Dermis blood vessel endothelial cell (primary cell): ENCODE measurements around the gene CASK. TPM values are rescaled to one million over a fixed set of nuclear protein-coding genes. Genes with fewer than 3 reads are reported as not detected.
"Not testable (repeated sequence)": the region's sequence is repeated elsewhere in the genome, so short reads cannot be mapped to it uniquely, and the experiment has no call there.

Experiments used
- DNase-seq: peaks from one replicate; pipeline ENCODE4 v3.0.0; 2010
- total RNA-seq: library from RNA; depleted of rRNA; stranded (reverse); fragments of >200 nt; gene quantifications from 2 replicates; pipeline ENCODE4 v1.2.3, GENCODE V29; 2014

The CASK gene
- total RNA-seq, 1 donor from 2014 or later: 51.1 TPM

DNA sequence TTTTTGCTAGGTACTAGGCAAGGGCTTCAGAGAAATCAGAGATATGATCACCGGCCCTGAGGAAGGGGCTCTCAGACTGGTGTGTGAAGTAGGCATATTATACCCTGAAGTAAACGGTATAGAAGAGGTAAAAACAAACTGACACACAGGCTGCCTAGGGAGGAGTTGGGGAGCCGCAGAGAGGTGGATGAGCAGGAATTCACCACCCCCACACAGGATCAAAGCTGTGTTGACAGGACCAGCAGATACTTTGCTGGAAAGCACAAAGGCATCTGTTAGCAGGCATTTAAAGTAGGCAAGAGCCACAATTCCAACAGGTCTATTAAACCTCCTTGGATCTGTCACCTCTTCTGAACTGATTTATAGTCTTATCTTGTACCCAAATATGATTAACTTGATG is 306.4 kb downstream of the CASK start:
- DNase-seq: no peak

DNA sequence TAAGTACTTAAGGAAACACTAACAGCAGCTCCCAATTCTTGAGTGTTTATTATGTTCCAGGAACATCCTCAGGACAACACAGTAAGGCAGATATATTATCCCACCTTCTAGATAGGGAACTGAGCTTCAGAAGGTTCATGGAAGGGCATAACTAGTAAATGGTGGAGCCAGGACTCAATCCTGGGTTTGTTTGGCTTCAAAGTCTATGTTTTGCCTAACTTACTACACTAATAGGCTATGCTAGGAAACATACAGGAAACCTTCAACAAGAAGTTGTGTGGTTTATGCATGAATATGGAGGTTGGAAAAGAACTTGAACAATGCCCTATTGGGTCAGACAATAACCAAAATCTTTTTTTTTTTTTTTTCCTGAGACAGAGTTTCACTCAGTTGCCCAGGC is 307.1 kb downstream of the CASK start:
- DNase-seq: no peak

DNA sequence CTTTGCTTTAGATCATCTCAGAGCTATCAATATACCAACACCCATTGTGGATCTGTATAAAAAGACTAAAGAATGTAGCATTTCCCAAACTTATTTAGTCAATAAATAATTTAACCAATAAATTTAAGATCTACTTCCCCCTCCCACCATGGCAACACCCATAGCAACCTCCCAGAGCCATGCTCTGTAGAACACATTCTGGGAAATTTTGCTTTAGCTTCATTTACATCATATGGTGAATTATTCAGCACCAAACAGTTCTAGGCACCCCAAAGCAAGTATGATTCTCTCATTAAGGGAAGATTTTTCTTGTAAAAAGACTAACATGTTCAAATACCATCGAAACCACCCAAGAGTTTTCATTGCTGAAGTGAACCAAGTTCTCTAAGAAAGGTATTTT is 315.1 kb downstream of the CASK start:
- DNase-seq: no peak

- no peak for DNase-seq
Observed at GRCh38 chrX:41607264-41607832, 316.0 kb downstream of the CASK start.

- DNase-seq: not testable (repeated sequence)
Observed at GRCh38 chrX:41606057-41606456, 317.3 kb downstream of the CASK start.

GRCh38 chrX:41604766-41605543 is 318.4 kb downstream of the CASK start:
- no peak for DNase-seq

DNA sequence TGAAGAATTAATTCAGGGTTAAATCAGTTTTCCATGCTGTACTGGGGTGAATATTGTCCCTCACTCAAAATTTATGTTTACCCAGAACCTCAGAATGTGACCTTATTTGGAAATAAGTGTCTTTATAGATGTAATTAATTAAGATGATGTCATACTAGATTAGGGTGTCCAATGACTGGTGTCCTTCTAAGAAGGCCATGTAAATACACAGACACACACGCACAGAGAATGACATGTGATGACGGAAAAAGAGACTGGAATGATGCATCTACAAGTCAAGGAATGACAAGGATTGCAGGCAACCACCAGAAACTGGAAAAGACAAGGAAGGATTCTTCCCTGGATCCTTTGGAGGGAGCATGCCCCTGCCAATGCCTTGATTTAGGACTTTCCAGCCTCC is 319.2 kb downstream of the CASK start:
- no peak for DNase-seq

DNA sequence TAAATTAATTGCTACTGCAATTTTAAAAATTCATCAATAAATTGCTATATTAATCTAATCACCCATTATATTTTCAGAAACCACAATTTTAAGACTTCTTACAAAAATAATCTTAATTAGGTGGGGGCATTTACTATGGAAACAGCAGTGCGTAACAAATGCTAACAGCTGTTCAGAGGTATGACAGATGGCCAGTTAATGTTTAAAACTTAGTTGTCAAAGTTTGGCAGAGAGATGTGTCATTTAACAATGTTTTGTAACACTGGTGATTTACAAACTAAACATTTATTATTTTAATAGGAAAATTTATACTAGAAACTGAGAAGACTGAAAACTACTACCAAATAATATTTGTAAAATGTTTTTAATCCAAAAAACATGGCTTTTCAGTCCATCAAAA is 319.8 kb downstream of the CASK start:
- no peak for DNase-seq

DNA sequence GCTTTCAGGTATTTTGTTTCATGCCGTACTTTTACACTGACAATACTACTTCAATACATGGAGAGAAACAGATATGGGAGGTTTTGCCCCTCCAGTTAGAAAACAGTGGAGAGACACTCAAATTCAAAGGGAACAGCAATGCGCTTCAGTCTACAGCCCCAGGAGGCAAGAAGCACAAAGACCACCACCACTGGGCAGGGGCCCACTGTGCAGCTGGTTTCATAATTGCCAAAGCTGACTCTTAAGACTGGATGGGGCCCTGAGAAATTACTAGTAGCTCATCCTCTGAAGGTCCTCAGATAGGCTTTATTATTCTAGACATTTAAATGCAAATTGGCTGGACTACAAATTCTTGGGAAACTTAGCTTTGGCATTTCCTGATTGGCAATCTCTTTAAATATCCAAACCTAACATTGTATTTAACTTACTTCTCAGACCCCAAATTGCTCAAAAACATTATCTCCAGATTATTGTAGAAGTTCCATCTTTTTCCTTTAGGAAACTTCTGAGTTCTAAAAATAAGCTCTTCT is 320.5 kb downstream of the CASK start:
- peak; percentile 14 for DNase-seq

GRCh38 chrX:41600291-41600690 is 323.1 kb downstream of the CASK start:
- DNase-seq: peak; percentile 1

GRCh38 chrX:41599507-41599906 is 323.8 kb downstream of the CASK start:
- DNase-seq: no peak

DNA sequence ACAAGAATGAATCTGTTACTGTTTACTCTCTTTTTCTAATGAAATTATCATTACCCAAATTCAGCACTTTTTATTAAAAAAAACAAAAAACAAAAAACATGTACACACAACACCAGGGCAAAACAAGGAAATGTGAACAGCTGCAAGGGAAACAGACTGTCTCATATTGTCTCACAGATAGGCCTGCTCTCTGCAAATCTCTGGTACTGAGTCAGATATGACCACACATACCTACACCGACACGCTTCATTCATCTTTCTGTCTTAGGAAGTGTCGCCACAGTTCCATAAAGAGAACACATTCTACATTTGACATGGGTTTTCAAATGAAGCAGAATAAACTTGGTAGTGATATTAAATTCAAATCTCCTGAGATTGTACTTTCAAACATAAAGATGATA is 326.8 kb downstream of the CASK start:
- peak; percentile 0 for DNase-seq

GRCh38 chrX:41594634-41595033 is 328.7 kb downstream of the CASK start:
- no peak for DNase-seq

DNA sequence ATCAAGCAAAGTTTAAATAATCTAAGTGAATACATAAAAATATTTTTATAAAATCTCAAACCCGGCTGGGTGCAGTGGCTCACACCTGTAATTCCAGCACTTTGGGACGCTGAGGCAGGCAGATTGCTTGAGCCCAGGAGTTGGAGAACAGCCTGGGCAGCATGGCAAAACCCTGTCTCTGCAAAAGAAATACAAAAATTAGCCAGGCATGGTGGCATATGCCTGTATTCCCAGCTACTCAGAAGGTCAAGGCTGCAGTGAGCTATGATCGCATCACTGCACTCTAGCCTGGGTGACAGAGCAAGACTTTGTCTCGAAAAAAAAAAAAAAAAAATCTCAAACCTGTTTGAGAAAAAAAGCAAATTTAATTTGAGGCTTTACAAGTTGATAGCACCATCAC is 331.4 kb downstream of the CASK start:
- no peak for DNase-seq

GRCh38 chrX:41590641-41591040 is 332.7 kb downstream of the CASK start:
- DNase-seq: no peak

GRCh38 chrX:41589634-41590270 is 333.6 kb downstream of the CASK start:
- DNase-seq: no peak

GRCh38 chrX:41588271-41588670 is 335.1 kb downstream of the CASK start:
- DNase-seq: no peak

DNA sequence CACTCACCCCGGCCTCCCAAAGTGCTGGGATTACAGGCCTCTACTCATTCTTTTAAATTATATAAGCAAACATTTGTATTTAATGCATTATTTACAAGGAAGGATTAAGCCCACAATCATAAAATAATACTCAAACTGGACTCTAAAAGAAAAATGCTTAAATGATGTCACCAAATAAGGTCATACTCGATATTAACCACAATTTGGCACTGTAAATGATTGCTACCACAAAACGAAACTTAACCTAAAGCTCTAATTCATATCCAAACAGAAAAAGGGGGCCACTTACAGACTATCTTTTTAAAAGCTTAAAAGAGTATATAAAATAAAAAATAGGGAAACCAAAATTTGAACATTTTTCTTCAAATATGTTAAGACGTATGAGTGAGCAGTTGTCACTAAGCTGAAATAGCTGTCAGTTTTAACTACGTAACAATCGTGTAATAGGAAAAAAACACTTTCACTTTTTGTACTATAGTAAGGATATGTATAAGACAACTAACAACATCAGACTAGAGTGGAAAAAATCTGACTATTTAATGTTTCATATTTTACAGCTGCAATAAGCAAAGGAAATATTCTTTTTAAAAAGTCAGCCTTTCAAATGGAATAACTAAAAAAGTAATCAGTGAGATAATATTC is 342.8 kb downstream of the CASK start:
- no peak for DNase-seq

GRCh38 chrX:41563876-41564275 is 359.5 kb downstream of the CASK start:
- DNase-seq: no peak

DNA sequence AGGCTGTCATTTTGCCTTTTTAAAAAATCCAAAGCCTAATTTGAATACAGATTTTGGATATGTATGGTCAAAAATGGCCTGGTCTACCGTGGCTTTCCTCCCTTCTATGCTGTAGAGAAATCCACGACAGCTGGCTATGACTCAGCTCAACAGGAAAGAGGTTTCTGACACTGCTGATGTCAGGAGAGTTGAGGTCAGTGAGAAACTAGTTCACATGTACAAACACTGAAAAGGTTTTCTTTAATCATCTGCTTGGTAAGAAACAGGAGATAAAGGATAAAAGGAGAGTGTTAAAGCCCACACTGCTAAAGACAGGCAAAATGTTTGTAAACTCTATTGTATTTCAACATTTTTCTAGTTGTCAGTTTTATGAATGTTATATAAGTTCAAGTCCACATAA is 362.3 kb downstream of the CASK start:
- DNase-seq: peak; percentile 85

GRCh38 chrX:41559235-41560052 is 363.9 kb downstream of the CASK start:
- DNase-seq: peak; percentile 82

GRCh38 chrX:41558531-41558930 is 364.8 kb downstream of the CASK start:
- DNase-seq: peak; percentile 52
